Type B pancreatic cell (in vitro differentiated cells): ENCODE results near the gene BEND3. TPM values are rescaled to one million over a fixed set of nuclear protein-coding genes. Genes with fewer than 3 reads are reported as not detected.
"Not testable (repeated sequence)": the region's sequence is repeated elsewhere in the genome, so short reads cannot be mapped to it uniquely, and the experiment has no call there.

Experiments used
- DNase-seq: peaks from one replicate; pipeline ENCODE4 v3.0.0; 2021; ENCODE audit warnings: mixed read lengths; ENCODE audit not compliant: unreplicated experiment; ENCODE audit errors: extremely low spot score
- H3K27ac Mint-ChIP-seq: 2 replicates; pipeline ENCODE4 v1.8.0; 2021; ENCODE audit warnings: mild to moderate bottlenecking, mixed read lengths
- H3K27me3 Mint-ChIP-seq: 2 replicates; pipeline ENCODE4 v1.8.0; 2021; ENCODE audit warnings: mixed read lengths
- H3K36me3 Mint-ChIP-seq: 2 replicates; pipeline ENCODE4 v1.8.0; 2021; ENCODE audit warnings: mixed read lengths
- H3K4me1 Mint-ChIP-seq: one replicate; pipeline ENCODE4 v1.8.0; 2021; ENCODE audit warnings: mixed read lengths; ENCODE audit not compliant: unreplicated experiment
- H3K4me3 Mint-ChIP-seq: 2 replicates; pipeline ENCODE4 v1.8.0; 2021; ENCODE audit warnings: mild to moderate bottlenecking, mixed read lengths
- H3K9me3 Mint-ChIP-seq: 2 replicates; pipeline ENCODE4 v1.8.0; 2021; ENCODE audit warnings: mixed read lengths
- total RNA-seq: library from RNA; stranded (reverse); gene quantifications from 2 replicates; pipeline ENCODE4 v1.2.1, GENCODE V29; 2021; ENCODE audit warnings: low replicate concordance
- TF ChIP-seq, protein P1 (sequence below): fragments of 200-600 bp; sonication (generic); conservative IDR thresholded peaks from 2 replicates; pipeline ENCODE4 v1.5.0; 2021; ENCODE audit warnings: antibody characterized with exemption, mild to moderate bottlenecking

Gene BEND3
- total RNA-seq, 1 donor from 2014 or later, result 14.4 TPM

- peaks cover 19% of the 10 kb centered on the region for H3K4me1 Mint-ChIP-seq
- peaks cover 27% of the 10 kb centered on the region for H3K36me3 Mint-ChIP-seq
- DNase-seq, result no peak
- H3K27ac Mint-ChIP-seq, result no peak overlapping the region
- TF ChIP-seq, protein P1, sequence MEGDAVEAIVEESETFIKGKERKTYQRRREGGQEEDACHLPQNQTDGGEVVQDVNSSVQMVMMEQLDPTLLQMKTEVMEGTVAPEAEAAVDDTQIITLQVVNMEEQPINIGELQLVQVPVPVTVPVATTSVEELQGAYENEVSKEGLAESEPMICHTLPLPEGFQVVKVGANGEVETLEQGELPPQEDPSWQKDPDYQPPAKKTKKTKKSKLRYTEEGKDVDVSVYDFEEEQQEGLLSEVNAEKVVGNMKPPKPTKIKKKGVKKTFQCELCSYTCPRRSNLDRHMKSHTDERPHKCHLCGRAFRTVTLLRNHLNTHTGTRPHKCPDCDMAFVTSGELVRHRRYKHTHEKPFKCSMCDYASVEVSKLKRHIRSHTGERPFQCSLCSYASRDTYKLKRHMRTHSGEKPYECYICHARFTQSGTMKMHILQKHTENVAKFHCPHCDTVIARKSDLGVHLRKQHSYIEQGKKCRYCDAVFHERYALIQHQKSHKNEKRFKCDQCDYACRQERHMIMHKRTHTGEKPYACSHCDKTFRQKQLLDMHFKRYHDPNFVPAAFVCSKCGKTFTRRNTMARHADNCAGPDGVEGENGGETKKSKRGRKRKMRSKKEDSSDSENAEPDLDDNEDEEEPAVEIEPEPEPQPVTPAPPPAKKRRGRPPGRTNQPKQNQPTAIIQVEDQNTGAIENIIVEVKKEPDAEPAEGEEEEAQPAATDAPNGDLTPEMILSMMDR, result no peak
- no peaks in the 10 kb centered on the region for H3K27me3 Mint-ChIP-seq
- no peaks in the 10 kb centered on the region for H3K9me3 Mint-ChIP-seq
- H3K4me3 Mint-ChIP-seq, result no peak overlapping the region
Measured at GRCh38 chr6:107032051-107032450, 83.3 kb downstream of the BEND3 start.

GRCh38 chr6:107030151-107030550 is 85.2 kb downstream of the BEND3 start:
- Mint-ChIP-seq H3K27me3 (no peaks in the 10 kb centered on the region), H3K36me3 (peaks cover 27% of the 10 kb centered on the region), H3K4me3 (peak overlapping the region; percentile 80), H3K9me3 (no peaks in the 10 kb centered on the region), H3K4me1 (peaks cover 19% of the 10 kb centered on the region), H3K27ac (peak overlapping the region; percentile 35)
- TF ChIP-seq, protein P1, result no peak
- DNase-seq, result no peak

- H3K27ac Mint-ChIP-seq, result peak overlapping the region; percentile 4
Measured at GRCh38 chr6:107026965-107027364, 88.3 kb downstream of the BEND3 start.

DNA sequence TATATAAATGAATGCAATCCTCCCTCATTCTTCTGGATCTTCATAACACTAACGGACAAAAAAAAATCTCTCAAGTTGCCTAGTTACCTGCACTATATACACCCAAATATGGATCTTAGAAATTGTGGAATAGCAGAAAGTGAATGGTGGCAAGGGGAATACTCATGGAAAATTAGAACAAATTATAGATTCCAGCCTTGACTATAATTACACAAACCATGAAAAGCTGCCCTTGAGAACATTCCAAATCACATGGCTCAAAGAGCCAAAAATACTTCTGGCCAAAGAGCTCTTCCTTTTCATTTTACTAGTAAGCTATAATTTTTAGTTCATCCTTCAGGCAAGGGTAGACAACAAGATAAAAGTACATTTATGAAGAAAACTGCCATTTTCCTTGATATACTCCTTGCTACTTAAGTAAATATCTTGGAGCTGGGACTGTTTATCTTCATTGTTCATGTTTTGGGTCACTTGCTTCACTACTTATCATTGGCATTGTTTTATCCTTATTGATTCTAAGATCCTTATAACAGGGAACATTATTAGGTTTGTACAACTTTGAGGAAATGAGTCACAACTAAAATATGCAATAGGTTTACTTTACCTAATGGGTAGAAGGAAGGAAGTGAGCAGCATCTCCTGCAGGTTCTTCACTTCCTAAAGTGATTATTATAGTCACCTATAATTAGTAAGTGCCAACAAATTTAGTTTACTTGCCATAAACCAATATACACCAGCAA is 93.7 kb downstream of the BEND3 start:
- TF ChIP-seq, protein P1, result no peak
- Mint-ChIP-seq H3K36me3 (no peaks in the 10 kb centered on the region), H3K4me3 (no peak overlapping the region), H3K27me3 (no peaks in the 10 kb centered on the region), H3K9me3 (no peaks in the 10 kb centered on the region), H3K4me1 (no peaks in the 10 kb centered on the region), H3K27ac (peak overlapping the region; percentile 39)
- DNase-seq, result no peak

More at GRCh38 chr6:107026965-107027364, 88.3 kb downstream of the BEND3 start:
- H3K9me3 Mint-ChIP-seq, result no peaks in the 10 kb centered on the region
- no peak for DNase-seq
- TF ChIP-seq, protein P1, result no peak
- H3K4me3 Mint-ChIP-seq, result peak overlapping the region; percentile 71
- peaks cover 14% of the 10 kb centered on the region for H3K36me3 Mint-ChIP-seq
- H3K27me3 Mint-ChIP-seq, result no peaks in the 10 kb centered on the region
- peaks cover 19% of the 10 kb centered on the region for H3K4me1 Mint-ChIP-seq

DNA sequence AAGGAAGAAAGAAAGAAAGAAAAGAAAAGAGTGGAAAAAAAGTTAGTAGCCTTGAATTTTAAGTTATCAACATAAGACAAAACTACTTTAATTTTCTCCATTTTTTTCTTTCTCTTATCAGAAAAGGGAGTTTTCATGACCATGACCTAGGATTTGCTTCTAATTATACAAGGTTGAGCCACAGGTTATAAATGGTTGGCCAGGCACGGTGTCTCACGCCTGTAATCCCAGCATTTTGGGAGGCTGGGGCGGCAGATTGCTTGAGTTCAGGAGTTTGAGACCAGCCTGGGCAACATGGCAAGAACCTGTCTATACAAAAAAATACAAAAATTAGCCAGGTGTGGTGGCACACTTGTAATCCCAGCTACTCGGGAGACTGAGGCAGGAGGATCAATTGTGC is 95.1 kb downstream of the BEND3 start:
- DNase-seq, result no peak
- H3K27ac Mint-ChIP-seq, result no peak overlapping the region
- TF ChIP-seq, protein P1, result no peak
- H3K9me3 Mint-ChIP-seq, result no peaks in the 10 kb centered on the region
- no peaks in the 10 kb centered on the region for H3K36me3 Mint-ChIP-seq
- H3K27me3 Mint-ChIP-seq, result no peaks in the 10 kb centered on the region
- no peak overlapping the region for H3K4me3 Mint-ChIP-seq
- H3K4me1 Mint-ChIP-seq, result no peaks in the 10 kb centered on the region

DNA sequence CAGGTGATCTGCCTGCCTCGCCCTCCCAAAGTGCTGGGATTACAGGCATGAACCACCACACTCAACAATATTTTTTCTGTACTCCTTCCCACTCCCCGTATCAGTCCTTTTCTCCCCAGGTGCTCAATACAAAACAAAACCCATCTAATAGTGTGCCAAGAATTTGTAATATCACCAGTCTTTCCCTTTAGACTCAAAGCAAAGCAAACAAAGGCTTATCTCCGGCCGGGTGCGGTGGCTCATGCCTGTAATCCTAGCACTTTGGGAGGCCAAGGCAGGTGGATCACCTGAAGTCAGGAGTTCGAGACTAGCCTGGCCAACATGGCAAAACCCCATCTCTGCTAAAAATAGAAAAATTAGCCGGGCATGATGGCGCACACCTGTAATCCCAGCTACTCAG is 95.7 kb downstream of the BEND3 start:
- not testable (repeated sequence) for H3K4me1 Mint-ChIP-seq, H3K27ac Mint-ChIP-seq, H3K27me3 Mint-ChIP-seq, DNase-seq, H3K9me3 Mint-ChIP-seq, H3K4me3 Mint-ChIP-seq, H3K36me3 Mint-ChIP-seq
